HFFc6 (cell line): Measurements from ENCODE around the gene SOX18. TPM values are rescaled to one million over a fixed set of nuclear protein-coding genes. Genes with fewer than 3 reads are reported as not detected.

ENCODE experiments used
- DNase-seq: peaks from one replicate; pipeline ENCODE4 v3.0.0-alpha.2; 2018
- H3K27ac Mint-ChIP-seq: 2 replicates; pipeline ENCODE4 v1.8.0; 2020; ENCODE audit warnings: mild to moderate bottlenecking, mixed read lengths
- H3K27me3 Mint-ChIP-seq: 2 replicates; pipeline ENCODE4 v1.8.0; 2021; ENCODE audit warnings: mild to moderate bottlenecking, moderate library complexity, mixed read lengths; ENCODE audit not compliant: insufficient read depth
- H3K36me3 Mint-ChIP-seq: 2 replicates; pipeline ENCODE4 v1.8.0; 2021; ENCODE audit warnings: low read depth, mixed read lengths
- H3K4me1 Mint-ChIP-seq: 2 replicates; pipeline ENCODE4 v1.8.0; 2020; ENCODE audit warnings: low read depth, mixed read lengths
- H3K4me3 Mint-ChIP-seq: 2 replicates; pipeline ENCODE4 v1.8.0; 2020; ENCODE audit warnings: mild to moderate bottlenecking, moderate library complexity, mixed read lengths
- H3K9me3 Mint-ChIP-seq: 2 replicates; pipeline ENCODE4 v1.8.0; 2020; ENCODE audit warnings: mild to moderate bottlenecking, mixed read lengths
- microRNA-seq: library from miRNA; unstranded; fragments of <30 nt; microRNA quantifications from one replicate; pipeline ENCODE4, GENCODE V29; 2019
- total RNA-seq, 6 experiments: library from RNA; stranded (reverse); fragmentation: NEBNext Ultra II Directional; extraction: Animal tissue kit (Norgen Biotek cat#: 25700); gene quantifications; 2 replicates in 1 of 6; 3 replicates in 5 of 6; pipeline ENCODE4 v1.2.3, GENCODE V29; 2021
- TF ChIP-seq, protein P1 (sequence below): fragments of 200-600 bp; sonication (generic); IDR thresholded peaks from 2 replicates; pipeline ENCODE4 v1.5.0; 2021; ENCODE audit warnings: antibody characterized with exemption, mild to moderate bottlenecking

The SOX18 gene
- total RNA-seq, 6 experiments from 2014 or later, result 0.10 to 0.17 TPM; not detected in 4

DNA sequence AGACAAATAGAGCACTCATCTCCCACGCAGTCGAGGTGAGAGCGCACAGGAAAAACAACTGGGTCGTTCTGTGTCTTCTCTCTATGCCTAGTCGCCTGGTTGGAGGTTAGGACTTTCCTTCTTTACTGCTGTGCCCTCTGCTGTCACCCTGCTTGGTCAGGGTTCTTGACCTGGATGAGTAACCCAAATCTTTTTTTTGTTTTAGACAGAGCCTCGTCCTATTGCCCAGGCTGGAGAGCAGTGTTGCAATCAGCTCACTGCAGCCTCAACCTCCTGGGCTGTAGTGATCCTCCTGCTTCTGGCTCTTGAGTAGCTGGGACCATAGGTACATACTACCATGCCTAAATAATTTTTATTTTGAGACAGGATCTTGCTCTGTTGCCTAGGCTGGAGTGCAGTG is 44.0 kb downstream of the SOX18 start:
- Mint-ChIP-seq H3K4me3 (no peak overlapping the region), H3K36me3 (peaks cover 34% of the 10 kb centered on the region), H3K27ac (no peak overlapping the region; the same call in 1 of the 2 replicates), H3K27me3 (no peaks in the 10 kb centered on the region; the same call in 1 of the 2 replicates), H3K4me1 (peaks cover 5% of the 10 kb centered on the region; the same call in 1 of the 2 replicates), H3K9me3 (no peaks in the 10 kb centered on the region)
- TF ChIP-seq, protein P1, sequence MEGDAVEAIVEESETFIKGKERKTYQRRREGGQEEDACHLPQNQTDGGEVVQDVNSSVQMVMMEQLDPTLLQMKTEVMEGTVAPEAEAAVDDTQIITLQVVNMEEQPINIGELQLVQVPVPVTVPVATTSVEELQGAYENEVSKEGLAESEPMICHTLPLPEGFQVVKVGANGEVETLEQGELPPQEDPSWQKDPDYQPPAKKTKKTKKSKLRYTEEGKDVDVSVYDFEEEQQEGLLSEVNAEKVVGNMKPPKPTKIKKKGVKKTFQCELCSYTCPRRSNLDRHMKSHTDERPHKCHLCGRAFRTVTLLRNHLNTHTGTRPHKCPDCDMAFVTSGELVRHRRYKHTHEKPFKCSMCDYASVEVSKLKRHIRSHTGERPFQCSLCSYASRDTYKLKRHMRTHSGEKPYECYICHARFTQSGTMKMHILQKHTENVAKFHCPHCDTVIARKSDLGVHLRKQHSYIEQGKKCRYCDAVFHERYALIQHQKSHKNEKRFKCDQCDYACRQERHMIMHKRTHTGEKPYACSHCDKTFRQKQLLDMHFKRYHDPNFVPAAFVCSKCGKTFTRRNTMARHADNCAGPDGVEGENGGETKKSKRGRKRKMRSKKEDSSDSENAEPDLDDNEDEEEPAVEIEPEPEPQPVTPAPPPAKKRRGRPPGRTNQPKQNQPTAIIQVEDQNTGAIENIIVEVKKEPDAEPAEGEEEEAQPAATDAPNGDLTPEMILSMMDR, result no peak
- DNase-seq, result no peak

DNA sequence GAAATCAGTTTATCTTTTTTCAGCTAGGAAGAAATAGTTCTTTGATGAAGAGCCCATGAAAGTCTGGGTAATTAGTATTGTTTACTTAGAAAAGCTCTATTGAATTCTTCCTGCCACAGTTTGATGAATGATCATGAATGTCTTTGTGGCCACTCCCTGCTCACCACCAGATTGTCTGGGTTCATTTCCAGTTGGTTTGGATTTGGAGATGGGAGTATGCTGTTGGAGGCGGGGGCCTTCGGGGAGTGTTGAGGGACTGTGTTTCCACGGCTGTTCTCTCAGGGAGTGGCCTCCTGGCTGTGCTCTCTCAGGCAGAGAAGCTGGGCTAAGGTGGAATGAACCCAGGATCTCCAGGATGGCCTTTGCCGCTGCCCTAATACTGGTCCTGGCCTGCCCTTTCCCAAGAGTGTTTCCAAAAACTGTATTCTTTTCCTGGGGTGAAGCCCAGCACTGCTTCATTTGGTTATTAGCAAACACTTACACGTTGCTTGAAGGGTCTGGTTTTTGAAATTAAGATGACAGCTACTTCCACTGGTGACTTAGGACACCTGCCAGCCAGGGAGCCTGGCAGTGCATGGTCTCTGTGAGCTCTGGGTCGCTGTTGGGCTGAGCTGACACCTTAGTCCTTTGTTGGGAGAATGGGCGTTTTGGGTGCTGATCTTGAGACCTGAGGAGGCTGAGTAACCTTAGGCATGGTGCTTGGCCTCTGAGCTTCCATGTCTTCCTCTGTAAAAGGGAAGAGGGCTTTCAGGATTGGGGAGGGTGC is 45.3 kb downstream of the SOX18 start:
- H3K4me1 Mint-ChIP-seq, result peaks cover 5% of the 10 kb centered on the region; the same call in 1 of the 2 replicates
- no peak overlapping the region for H3K4me3 Mint-ChIP-seq
- H3K27me3 Mint-ChIP-seq, result no peaks in the 10 kb centered on the region; the same call in 1 of the 2 replicates
- H3K36me3 Mint-ChIP-seq, result peaks cover 27% of the 10 kb centered on the region
- DNase-seq, result no peak
- no peaks in the 10 kb centered on the region for H3K9me3 Mint-ChIP-seq
- TF ChIP-seq, protein P1, result no peak
- H3K27ac Mint-ChIP-seq, result no peak overlapping the region

DNA sequence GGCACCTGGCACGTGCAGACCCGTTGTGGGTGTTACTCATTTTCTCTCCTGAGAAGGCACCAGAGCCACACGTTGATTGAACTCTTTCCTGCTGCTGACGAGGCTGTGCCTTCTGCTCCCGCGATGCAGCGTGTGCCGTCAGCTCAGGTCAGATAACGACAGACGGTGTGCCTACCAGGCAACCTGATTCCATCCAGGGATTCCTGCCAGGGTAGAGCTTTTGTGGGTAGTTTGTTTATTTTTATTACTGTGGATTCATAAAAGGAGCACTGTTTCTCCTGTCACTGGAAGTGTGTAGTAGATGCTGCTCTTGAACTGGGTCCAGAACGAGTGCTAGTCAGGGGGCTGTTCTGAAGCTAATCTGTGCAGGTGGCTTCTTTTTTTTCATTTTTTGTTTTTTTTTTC is 47.8 kb downstream of the SOX18 start:
- no peak for DNase-seq
- peaks cover 18% of the 10 kb centered on the region; the same call in 1 of the 2 replicates for H3K36me3 Mint-ChIP-seq
- peaks cover 5% of the 10 kb centered on the region; the same call in 1 of the 2 replicates for H3K4me1 Mint-ChIP-seq
- no peaks in the 10 kb centered on the region for H3K9me3 Mint-ChIP-seq
- H3K27me3 Mint-ChIP-seq, result no peaks in the 10 kb centered on the region; the same call in 1 of the 2 replicates
- TF ChIP-seq, protein P1, result no peak
- H3K27ac Mint-ChIP-seq, result no peak overlapping the region
- H3K4me3 Mint-ChIP-seq, result no peak overlapping the region

DNA sequence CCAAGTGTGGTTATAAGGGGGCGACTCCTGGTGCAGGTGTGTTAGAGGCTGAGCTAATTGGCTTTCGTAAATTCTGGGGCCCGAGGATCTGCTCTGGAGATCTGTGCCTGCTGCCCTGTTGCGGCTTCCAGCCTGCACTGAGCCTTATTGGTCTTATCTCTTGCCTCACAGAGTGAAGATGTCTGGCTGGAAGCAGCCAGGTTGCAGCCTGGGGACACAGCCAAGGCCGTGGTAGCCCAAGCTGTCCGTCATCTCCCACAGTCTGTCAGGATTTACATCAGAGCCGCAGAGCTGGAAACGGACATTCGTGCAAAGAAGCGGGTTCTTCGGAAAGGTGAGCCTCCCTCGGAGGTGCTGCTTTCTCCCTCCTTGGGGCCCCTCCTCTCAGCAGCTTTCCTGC is 48.5 kb downstream of the SOX18 start:
- no peak overlapping the region for H3K27ac Mint-ChIP-seq
- H3K27me3 Mint-ChIP-seq, result no peaks in the 10 kb centered on the region; the same call in 1 of the 2 replicates
- TF ChIP-seq, protein P1, result no peak
- DNase-seq, result no peak
- peaks cover 18% of the 10 kb centered on the region; the same call in 1 of the 2 replicates for H3K36me3 Mint-ChIP-seq
- no peaks in the 10 kb centered on the region for H3K9me3 Mint-ChIP-seq
- H3K4me3 Mint-ChIP-seq, result no peak overlapping the region
- H3K4me1 Mint-ChIP-seq, result peaks cover 5% of the 10 kb centered on the region; the same call in 1 of the 2 replicates

Small RNA genes within 50 kb of the gene (microRNA-seq; reads per million reads assigned to microRNA genes)
- gene MIR6813, result 4.6 reads per million

Other genes starting within 250 kb of the SOX18 start
- gene ZBTB46, start 218.4 kb downstream of the SOX18 start, total RNA-seq, result 1 to 10 TPM in 2 of 6 experiments, under 1 TPM in 4; 0.38 to 1.1 (median 0.64) TPM
- gene ABHD16B, start 188.1 kb downstream of the SOX18 start, total RNA-seq, result not detected
- gene TPD52L2, start 184.4 kb downstream of the SOX18 start, total RNA-seq, result 100 to 1,000 TPM; 161 to 196 (median 169) TPM
- 10 to 100 TPM; 52.0 to 65.8 (median 56.2) TPM for gene DNAJC5, start 154.5 kb downstream of the SOX18 start, total RNA-seq
- 10 to 100 TPM; 17.2 to 21.7 (median 19.4) TPM for gene UCKL1, start 93.2 kb downstream of the SOX18 start, total RNA-seq
- gene ZNF512B, start 79.7 kb downstream of the SOX18 start, total RNA-seq, result 10 to 100 TPM; 20.7 to 26.1 (median 21.4) TPM
- gene SAMD10, start 70.0 kb downstream of the SOX18 start, total RNA-seq, result 1 to 10 TPM; 1.3 to 3.0 (median 2.1) TPM
- gene PRPF6, start 68.5 kb downstream of the SOX18 start, total RNA-seq, result 10 to 100 TPM; 70.7 to 73.2 (median 72.9) TPM
- gene C20orf204, start 13.5 kb downstream of the SOX18 start, total RNA-seq, result under 1 TPM; 0.32 to 0.57 (median 0.42) TPM
- gene TCEA2, start 13.6 kb upstream of the SOX18 start, total RNA-seq, result 10 to 100 TPM; 36.8 to 47.4 (median 41.5) TPM
- 10 to 100 TPM; 11.0 to 16.3 (median 12.9) TPM for gene RGS19, start 29.9 kb upstream of the SOX18 start, total RNA-seq
- gene OPRL1, start 30.4 kb upstream of the SOX18 start, total RNA-seq, result under 1 TPM; 0.27 to 1.00 (median 0.41) TPM
- not detected for gene LKAAEAR1, start 34.8 kb upstream of the SOX18 start, total RNA-seq
- not detected for gene NPBWR2, start 57.9 kb upstream of the SOX18 start, total RNA-seq
- gene MYT1, start 114.8 kb upstream of the SOX18 start, total RNA-seq, result not detected
- 10 to 100 TPM; 15.7 to 21.9 (median 18.1) TPM for gene PCMTD2, start 206.1 kb upstream of the SOX18 start, total RNA-seq